ENCODE measurements around the gene RBL1. TPM values are rescaled to one million over a fixed set of nuclear protein-coding genes. Genes with fewer than 3 reads are reported as not detected.

Gene RBL1
- total RNA-seq, 1 experiment from 2014 or later, result 30.2 TPM

- CTCF ChIA-PET, result no interaction called here
Observed at GRCh38 chr20:36956016-36956415, 139.8 kb downstream of the RBL1 start.

DNA sequence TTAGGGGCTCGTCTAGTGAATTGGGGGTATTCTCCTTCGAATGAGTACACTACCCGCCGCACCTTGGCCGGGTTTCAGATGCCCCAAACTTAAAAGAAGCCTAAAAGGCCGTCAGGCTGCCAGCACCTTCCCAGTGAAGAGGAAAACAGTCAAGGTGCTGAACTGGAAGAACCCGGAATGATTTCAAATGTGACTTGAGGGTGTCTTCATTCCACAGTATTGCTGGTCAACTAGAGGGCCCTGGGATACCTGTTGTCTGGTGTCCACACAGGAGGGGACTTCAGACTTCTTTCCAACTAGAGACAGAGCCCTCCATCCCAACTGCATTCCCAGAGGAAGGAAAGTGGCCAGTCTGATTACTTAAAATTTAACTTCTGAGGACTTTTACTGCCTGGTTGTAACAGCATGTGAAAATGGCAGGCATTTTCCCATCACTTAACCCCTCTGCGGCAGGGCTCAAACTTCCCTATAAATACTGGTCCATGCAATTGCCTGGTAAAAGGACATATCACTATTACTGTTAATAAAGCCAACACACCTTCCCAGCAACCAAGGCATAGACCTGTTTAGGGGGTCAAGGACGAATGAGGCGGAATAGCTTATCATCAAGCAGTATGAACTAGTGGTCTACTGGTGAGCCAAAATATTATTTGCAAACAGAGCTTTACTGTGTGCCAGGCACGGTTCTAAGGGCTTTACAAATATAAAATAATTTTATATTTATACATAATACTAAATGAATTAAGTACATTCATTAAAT, 143.6 kb downstream of the RBL1 start:
- POLR2A ChIA-PET (ENCODE audit: low non-redundant PET), result no interaction called here
- Histone ChIP-seq H3K4me3 (ENCODE audit: low read depth, low read length, poor library complexity, severe bottlenecking) (peak overlapping the region; percentile 80), H3K27ac (ENCODE audit: low read depth, low read length, poor library complexity, severe bottlenecking) (no peak overlapping the region), H3K27me3 (replicated peaks; ENCODE audit: insufficient read depth, low read depth, low read length, poor library complexity) (no peaks in the 10 kb centered on the region), H3K9me3 (ENCODE audit: low read depth, low read length, poor library complexity, severe bottlenecking) (no peaks in the 10 kb centered on the region), H3K36me3 (ENCODE audit: insufficient read depth, low read length, poor library complexity, severe bottlenecking) (no peaks in the 10 kb centered on the region), H3K4me1 (ENCODE audit: insufficient read depth, low read length, poor library complexity, severe bottlenecking) (no peaks in the 10 kb centered on the region)
- intact Hi-C loops (cut with micrococcal nuclease; ENCODE audit: unreplicated experiment), result no loop called here
- no peak for DNase-seq (ENCODE audit: low spot score)
- no peak for TF ChIP-seq EZH2 (IDR thresholded peaks at IDR 0.05; ENCODE audit: borderline replicate concordance, low read depth, low read length, poor library complexity, severe bottlenecking)
- CTCF ChIA-PET, result no interaction called here
- no TSS peak for BruUV-seq (replicated peaks)

More at GRCh38 chr20:36956016-36956415, 139.8 kb downstream of the RBL1 start:
- no peaks in the 10 kb centered on the region for H3K27me3 ChIP-seq (replicated peaks; ENCODE audit: insufficient read depth, low read depth, low read length, poor library complexity)
- intact Hi-C loops (cut with micrococcal nuclease; ENCODE audit: unreplicated experiment), result no loop called here
- H3K4me1 ChIP-seq (ENCODE audit: insufficient read depth, low read length, poor library complexity, severe bottlenecking), result no peaks in the 10 kb centered on the region
- no peak overlapping the region for H3K4me3 ChIP-seq (ENCODE audit: low read depth, low read length, poor library complexity, severe bottlenecking)
- H3K9me3 ChIP-seq (ENCODE audit: low read depth, low read length, poor library complexity, severe bottlenecking), result no peaks in the 10 kb centered on the region
- TF ChIP-seq EZH2 (IDR thresholded peaks at IDR 0.05; ENCODE audit: borderline replicate concordance, low read depth, low read length, poor library complexity, severe bottlenecking), result no peak
- TF ChIP-seq, protein P1, sequence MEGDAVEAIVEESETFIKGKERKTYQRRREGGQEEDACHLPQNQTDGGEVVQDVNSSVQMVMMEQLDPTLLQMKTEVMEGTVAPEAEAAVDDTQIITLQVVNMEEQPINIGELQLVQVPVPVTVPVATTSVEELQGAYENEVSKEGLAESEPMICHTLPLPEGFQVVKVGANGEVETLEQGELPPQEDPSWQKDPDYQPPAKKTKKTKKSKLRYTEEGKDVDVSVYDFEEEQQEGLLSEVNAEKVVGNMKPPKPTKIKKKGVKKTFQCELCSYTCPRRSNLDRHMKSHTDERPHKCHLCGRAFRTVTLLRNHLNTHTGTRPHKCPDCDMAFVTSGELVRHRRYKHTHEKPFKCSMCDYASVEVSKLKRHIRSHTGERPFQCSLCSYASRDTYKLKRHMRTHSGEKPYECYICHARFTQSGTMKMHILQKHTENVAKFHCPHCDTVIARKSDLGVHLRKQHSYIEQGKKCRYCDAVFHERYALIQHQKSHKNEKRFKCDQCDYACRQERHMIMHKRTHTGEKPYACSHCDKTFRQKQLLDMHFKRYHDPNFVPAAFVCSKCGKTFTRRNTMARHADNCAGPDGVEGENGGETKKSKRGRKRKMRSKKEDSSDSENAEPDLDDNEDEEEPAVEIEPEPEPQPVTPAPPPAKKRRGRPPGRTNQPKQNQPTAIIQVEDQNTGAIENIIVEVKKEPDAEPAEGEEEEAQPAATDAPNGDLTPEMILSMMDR (conservative IDR thresholded peaks at IDR 0.05; ENCODE audit: low read depth, low read length), result no peak
- DNase-seq (ENCODE audit: low spot score), result no peak
- BruUV-seq (replicated peaks), result no TSS peak
- POLR2A ChIA-PET (ENCODE audit: low non-redundant PET), result no interaction called here
- no peak overlapping the region for H3K27ac ChIP-seq (ENCODE audit: low read depth, low read length, poor library complexity, severe bottlenecking)
- no peaks in the 10 kb centered on the region for H3K36me3 ChIP-seq (ENCODE audit: insufficient read depth, low read length, poor library complexity, severe bottlenecking)

GRCh38 chr20:36951198-36951978, 144.4 kb downstream of the RBL1 start, which contains the start of gene SAMHD1:
Gene SAMHD1, minus strand, starts transcription at chr20:36951708. Its CDS starts 65 bp downstream, at chr20:36951643.
- intact Hi-C loops (cut with micrococcal nuclease; ENCODE audit: unreplicated experiment), result no loop called here
- no peak for TF ChIP-seq EZH2 (IDR thresholded peaks at IDR 0.05; ENCODE audit: borderline replicate concordance, low read depth, low read length, poor library complexity, severe bottlenecking)
- ChIA-PET CTCF (no interaction called here), POLR2A (ENCODE audit: low non-redundant PET) (no interaction called here)
- H3K36me3 ChIP-seq (ENCODE audit: insufficient read depth, low read length, poor library complexity, severe bottlenecking), result no peaks in the 10 kb centered on the region
- H3K9me3 ChIP-seq (ENCODE audit: low read depth, low read length, poor library complexity, severe bottlenecking), result no peaks in the 10 kb centered on the region
- H3K4me1 ChIP-seq (ENCODE audit: insufficient read depth, low read length, poor library complexity, severe bottlenecking), result no peaks in the 10 kb centered on the region
- no peaks in the 10 kb centered on the region for H3K27me3 ChIP-seq (replicated peaks; ENCODE audit: insufficient read depth, low read depth, low read length, poor library complexity)
- BruUV-seq (replicated peaks), result no TSS peak
- peak; percentile 92 for DNase-seq (ENCODE audit: low spot score)
- no peak within 1 kb of the TSS for H3K27ac ChIP-seq (ENCODE audit: low read depth, low read length, poor library complexity, severe bottlenecking)
- peak within 1 kb of the TSS; percentile 80 for H3K4me3 ChIP-seq (ENCODE audit: low read depth, low read length, poor library complexity, severe bottlenecking)

GRCh38 chr20:36950414-36951197, 145.2 kb downstream of the RBL1 start:
- intact Hi-C loops (cut with micrococcal nuclease; ENCODE audit: unreplicated experiment), result no loop called here
- Histone ChIP-seq H3K36me3 (ENCODE audit: insufficient read depth, low read length, poor library complexity, severe bottlenecking) (no peaks in the 10 kb centered on the region), H3K4me3 (ENCODE audit: low read depth, low read length, poor library complexity, severe bottlenecking) (peak overlapping the region; percentile 80), H3K27ac (ENCODE audit: low read depth, low read length, poor library complexity, severe bottlenecking) (no peak overlapping the region), H3K9me3 (ENCODE audit: low read depth, low read length, poor library complexity, severe bottlenecking) (no peaks in the 10 kb centered on the region), H3K27me3 (replicated peaks; ENCODE audit: insufficient read depth, low read depth, low read length, poor library complexity) (no peaks in the 10 kb centered on the region), H3K4me1 (ENCODE audit: insufficient read depth, low read length, poor library complexity, severe bottlenecking) (no peaks in the 10 kb centered on the region)
- DNase-seq (ENCODE audit: low spot score), result peak; percentile 32
- TF ChIP-seq, protein P1 (conservative IDR thresholded peaks at IDR 0.05; ENCODE audit: low read depth, low read length), result no peak
- no peak for TF ChIP-seq EZH2 (IDR thresholded peaks at IDR 0.05; ENCODE audit: borderline replicate concordance, low read depth, low read length, poor library complexity, severe bottlenecking)
- BruUV-seq (replicated peaks), result no TSS peak
- CTCF ChIA-PET, result no interaction called here
- POLR2A ChIA-PET (ENCODE audit: low non-redundant PET), result no interaction called here

Data from A673 (cell line).